Measurements from ENCODE around the gene PRKRA.

- TF ChIP-seq CTCF (conservative IDR thresholded peaks at IDR 0.05; ENCODE audit: low read depth in 2 of 2) = no peak
- no peak for TF ChIP-seq POLR2AphosphoS5 (IDR thresholded peaks at IDR 0.05; ENCODE audit: low read depth)
- no peak for TF ChIP-seq ETS1 (IDR thresholded peaks at IDR 0.05)
- TF ChIP-seq EZH2phosphoT487 (IDR thresholded peaks at IDR 0.05; ENCODE audit: unreplicated experiment) = no peak
- TF ChIP-seq EZH2 (IDR thresholded peaks at IDR 0.05; ENCODE audit: low read depth, unreplicated experiment) = no peak
- no peak for TF ChIP-seq ZNF331 (CRISPR knock-in tag; IDR thresholded peaks at IDR 0.05; ENCODE audit: low read depth)
- no peak for TF ChIP-seq STAT1 (IDR thresholded peaks at IDR 0.05; ENCODE audit: unreplicated experiment)
- no peak for TF ChIP-seq CREB1 (CRISPR knock-in tag; IDR thresholded peaks at IDR 0.05; ENCODE audit: low read depth)
- no peak for TF ChIP-seq REST (IDR thresholded peaks at IDR 0.05; ENCODE audit: unreplicated experiment)
- no peak for TF ChIP-seq JUNB (IDR thresholded peaks at IDR 0.05; ENCODE audit: unreplicated experiment)
- TF ChIP-seq ZNF114 (CRISPR knock-in tag; IDR thresholded peaks at IDR 0.05) = no peak
- TF ChIP-seq NANOG (IDR thresholded peaks at IDR 0.05; ENCODE audit: borderline replicate concordance) = no peak
Observed at GRCh38 chr2:178385595-178386148, 65.3 kb downstream of the PRKRA start.

Measured in GM23338 (cell line).